Stimulated activated CD4-positive, alpha-beta T cell treated with anti-CD3 and anti-CD28 coated beads, Interleukin-15, amount 100 ng/mL, for 1 hour (primary cell): ENCODE data around the gene TWNK.
"Not testable (repeated sequence)": the region's sequence is repeated elsewhere in the genome, so short reads cannot be mapped to it uniquely, and the experiment has no call there.

Experiments used
- DNase-seq, 2 donors: peaks; one replicate each; pipeline ENCODE4 v3.0.0-alpha.2; 2020; ENCODE audit warnings: low read depth in 1 of 2, low spot score in 1 of 2

Gene TWNK

GRCh38 chr10:100972904-100973535 is 14.3 kb upstream of the TWNK start:
- no peak for DNase-seq

DNA sequence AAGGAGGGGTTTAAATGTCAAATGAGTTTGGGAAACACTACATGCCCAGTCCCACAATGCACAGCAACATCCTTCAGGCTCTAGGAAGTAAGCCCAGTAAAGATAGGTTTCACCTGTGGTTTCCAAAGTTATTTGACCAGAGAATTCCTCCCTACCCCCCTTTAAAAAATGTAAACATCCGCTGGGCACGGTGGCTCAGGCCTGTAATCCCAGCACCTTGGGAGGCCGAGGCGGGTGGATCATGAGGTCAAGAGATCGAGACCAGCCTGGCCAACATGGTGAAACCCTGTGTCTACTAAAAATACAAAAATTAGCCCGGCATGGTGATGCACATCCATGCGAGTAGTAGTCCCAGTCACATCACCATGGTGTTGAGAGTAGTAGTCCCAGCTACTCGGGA is 11.9 kb upstream of the TWNK start:
- DNase-seq: not testable (repeated sequence)

GRCh38 chr10:100976906-100977305 is 10.4 kb upstream of the TWNK start:
- no peak for DNase-seq

- DNase-seq: no peak
Measured at GRCh38 chr10:100977436-100977835, 9.9 kb upstream of the TWNK start.

GRCh38 chr10:100978121-100978900 is 9.0 kb upstream of the TWNK start:
- no peak for DNase-seq

- no peak for DNase-seq
Measured at GRCh38 chr10:100978901-100979195, 8.5 kb upstream of the TWNK start.

- DNase-seq: no peak
Measured at GRCh38 chr10:100979791-100980272, 7.5 kb upstream of the TWNK start.

DNA sequence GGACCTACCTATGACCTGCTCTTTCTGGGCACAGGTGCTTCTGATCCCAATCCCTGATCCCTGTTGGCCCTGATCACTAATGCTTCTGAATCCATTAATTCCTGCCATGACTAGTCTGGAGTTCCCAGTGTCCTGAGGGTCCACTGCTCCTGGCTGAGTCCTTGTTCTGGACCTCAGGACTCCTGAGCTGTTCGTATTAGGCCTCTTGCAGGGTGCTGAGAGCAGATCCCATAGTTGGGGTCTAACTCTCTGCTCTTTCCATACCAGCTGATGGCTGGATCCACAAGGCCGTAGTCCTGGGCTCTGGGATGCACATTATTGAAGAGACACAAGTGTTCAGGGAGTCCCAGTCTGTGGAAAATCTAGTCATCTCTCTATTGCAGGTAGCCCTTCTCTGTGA is 7.0 kb upstream of the TWNK start:
- DNase-seq: no peak

- no peak for DNase-seq
Measured at GRCh38 chr10:100980711-100981110, 6.6 kb upstream of the TWNK start.

DNA sequence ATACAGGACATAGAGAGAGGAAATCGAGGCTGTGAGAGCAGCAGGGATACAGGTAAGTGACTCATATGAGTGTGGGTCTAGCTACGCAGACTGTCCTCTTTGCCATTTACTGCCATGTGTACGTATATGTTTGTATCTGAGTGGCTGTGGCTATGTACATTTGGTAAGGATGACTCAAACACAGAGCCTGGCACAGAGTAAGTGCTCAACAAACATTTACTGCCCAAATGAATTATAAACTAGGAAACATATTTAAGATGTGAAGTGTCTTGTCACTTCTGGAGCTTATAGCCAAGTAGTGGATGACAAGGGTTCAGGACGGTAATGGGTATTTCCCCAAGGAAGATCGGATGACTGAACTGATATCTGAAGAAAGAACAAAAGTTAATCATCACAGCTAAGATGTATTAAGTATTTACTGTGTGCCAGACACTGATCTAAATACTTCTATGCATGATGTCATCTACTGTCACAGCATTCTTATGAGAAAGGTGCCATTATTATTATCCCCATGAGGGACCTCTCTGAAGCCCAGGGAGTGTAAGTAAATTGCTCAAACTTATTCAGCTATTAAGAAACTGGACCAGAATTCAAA is 6.1 kb upstream of the TWNK start:
- no peak for DNase-seq

DNA sequence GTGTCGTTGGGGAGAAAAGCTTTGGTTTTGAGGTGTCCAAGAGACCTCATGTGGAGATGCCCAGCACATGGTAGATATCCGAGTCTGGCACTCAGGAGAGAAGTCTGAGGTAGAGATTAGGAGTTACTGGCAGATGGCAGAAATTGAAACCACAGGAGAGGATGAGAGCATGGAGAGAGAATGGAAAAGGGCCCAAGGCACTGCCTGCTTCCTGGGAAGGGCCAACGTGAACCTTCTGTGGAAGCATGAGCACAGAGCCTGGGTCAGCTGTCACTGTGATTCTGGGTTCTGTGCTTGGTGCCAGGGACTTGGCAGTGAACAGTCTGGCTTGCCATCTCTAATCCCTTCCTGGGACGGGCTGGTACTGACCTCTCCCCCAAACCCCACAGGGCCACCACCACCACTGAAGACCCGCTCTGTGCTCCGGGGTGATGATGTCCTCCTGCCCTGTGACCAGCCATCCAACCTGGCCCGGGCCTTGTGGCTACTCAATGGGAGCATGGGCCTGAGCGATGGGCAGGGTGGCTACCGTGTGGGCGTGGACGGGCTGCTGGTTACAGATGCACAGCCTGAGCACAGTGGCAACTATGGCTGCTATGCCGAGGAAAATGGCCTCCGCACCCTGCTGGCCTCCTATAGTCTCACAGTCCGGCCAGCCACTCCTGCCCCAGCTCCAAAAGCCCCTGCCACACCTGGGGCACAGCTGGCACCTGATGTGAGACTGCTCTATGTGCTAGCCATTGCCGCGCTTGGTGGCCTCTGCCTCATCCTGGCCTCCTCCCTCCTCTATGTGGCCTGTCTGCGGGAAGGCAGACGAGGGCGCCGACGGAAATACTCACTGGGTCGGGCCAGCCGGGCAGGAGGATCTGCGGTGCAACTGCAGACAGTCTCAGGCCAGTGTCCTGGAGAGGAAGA is 4.2 kb upstream of the TWNK start:
- no peak for DNase-seq

- DNase-seq: no peak
Measured at GRCh38 chr10:100983868-100984671, 3.3 kb upstream of the TWNK start.

DNA sequence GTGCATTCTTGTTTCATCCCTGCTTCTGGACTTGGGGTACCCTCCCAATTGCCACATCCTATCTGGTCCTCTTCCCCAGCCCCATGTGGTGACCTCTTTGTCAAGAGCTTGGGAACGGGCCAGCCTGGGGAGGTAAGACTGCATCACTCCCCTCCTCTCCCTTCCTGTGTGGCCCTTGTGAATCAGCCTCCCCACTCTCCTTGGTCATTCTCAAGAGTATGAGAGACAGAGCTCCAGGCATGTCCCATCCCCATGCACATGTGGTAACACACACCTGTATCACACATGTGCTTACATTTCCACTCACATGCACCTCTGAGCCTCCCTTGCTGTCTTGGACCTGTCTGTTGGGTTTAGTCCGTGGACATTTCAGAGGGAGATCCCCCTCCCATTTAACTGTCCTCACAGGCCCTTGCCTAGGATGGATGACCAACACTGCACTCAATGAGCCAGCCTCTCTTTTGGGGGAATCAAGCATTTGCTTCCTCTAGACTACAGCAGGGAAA is 2.6 kb upstream of the TWNK start:
- DNase-seq: no peak

DNA sequence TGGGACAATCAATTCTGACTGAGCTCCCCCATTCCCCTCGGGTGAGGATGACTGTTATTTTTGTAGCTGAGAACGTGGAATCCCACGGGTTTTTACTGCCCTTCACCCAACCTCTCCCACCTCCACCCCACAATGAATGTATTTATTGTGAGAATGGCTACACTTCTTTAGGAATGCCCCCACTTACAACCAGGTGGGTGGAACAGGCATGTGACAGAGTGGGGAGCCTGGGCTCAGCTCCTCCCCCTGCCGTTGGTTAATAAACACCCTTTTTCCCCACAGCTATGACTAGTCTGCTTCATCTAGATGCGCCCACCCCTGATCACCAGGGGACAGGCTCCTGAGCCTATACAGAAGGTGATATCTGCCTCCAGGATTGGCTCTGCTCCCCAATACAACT is 2.0 kb upstream of the TWNK start:
- DNase-seq: no peak

- DNase-seq: no peak
Measured at GRCh38 chr10:100986623-100986951, 756 bp upstream of the TWNK start.

GRCh38 chr10:100987685-100988049 is 324 bp downstream of the TWNK start:
- no peak for DNase-seq

DNA sequence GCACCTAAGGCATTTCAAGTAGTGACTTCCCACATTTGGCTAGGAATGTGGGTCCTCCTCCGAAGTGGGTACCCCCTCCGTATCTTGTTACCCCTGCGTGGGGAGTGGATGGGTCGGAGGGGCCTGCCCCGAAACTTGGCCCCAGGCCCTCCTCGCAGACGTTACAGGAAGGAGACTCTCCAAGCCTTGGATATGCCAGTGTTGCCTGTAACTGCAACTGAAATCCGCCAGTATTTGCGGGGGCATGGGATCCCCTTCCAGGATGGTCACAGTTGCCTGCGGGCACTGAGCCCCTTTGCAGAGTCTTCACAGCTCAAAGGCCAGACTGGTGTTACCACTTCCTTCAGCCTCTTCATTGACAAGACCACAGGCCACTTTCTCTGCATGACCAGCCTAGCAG is 823 bp downstream of the TWNK start:
- no peak for DNase-seq

GRCh38 chr10:100989088-100989487 is 1.7 kb downstream of the TWNK start:
- DNase-seq: no peak

DNA sequence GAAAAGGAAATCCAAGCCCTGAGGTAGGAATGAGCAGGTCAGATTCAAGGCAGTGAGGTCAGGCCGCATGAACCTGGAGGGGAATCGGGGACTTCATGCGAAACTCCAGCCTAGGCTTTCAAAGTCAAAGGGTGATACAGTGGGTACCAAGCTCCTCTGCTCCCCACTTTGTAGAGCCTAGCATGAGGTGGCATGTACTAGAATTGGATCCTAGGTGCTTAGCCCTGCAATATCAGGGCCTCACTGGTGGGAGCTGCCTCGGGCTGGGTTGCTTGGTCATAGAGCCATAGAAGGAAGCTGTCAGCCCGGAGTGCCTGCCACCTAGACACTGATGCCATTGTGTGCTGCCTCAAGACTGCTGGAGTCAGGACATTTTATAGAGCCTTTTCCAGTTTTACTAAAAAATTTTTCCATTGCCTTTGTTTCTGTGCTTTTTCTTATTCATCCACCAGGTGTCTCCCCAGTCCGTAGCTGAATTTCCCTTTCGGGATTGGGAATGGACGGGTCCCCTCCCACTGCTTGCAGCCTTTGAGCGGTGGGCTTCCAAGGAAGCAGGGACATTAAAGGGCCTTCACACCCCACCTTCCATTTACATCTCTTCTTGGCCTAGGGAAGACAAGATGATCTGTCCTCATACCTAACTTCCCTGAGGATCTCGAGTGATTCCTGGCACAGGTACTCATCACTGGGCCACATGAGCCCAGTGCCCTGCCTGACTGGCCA is 6.8 kb downstream of the TWNK start:
- no peak for DNase-seq

- DNase-seq: no peak
Measured at GRCh38 chr10:100995181-100995580, 7.8 kb downstream of the TWNK start.
